ENCODE results near the gene FERMT1.

Gene FERMT1
- 0 to 0.17 (median 0) reads per million in 3 donors for total RNA-seq

DNA sequence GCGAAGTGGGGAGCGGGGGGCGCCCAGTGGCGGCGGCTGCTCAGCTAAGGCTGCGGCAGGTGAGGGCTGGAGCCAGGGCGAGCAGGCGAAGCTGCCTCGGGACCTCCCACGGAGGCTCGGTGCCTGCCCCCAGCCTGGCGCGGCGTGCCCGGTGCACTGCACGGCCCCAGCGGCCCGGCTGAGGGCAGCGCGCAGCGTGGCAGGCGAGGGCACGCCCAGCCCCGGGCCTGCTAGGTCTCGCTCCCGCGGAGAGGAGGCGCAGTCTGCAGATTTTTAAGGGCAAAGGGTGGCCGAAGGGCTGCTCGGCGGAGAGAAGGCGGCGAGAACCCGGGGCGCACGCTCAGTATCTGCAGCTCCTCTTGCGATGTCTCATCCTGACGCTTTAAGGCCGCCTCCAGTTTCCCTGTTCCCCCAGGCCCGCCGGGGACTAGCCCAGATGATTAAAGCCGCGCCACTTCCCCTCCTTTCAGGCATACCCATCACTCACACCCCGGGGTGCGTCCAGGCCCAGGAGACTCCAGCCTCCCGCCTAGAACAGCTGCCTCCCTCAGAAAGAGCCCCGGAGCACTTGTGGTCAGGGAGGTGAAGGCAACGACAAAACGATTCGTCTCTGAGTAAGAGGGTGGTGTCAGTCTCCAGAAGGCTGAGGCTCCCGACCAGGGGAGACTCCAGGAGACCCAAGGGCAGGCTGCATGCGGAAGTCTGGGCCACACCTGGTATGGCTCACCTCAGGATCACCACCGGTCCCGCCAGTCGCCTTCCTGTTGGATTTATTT lies at the start of gene FERMT1:
TSS of gene FERMT1 (minus strand) at position 158 of the 776 bp plus-strand sequence. CDS start 3,476 bp downstream, outside the sequence.
- Histone ChIP-seq H3K4me1 (ENCODE audit: control insufficient read depth, insufficient read depth, low read length, poor library complexity, severe bottlenecking) (peaks cover 6% of the 10 kb centered on the region), H3K9me3 (ENCODE audit: control insufficient read depth, low read length) (no peaks in the 10 kb centered on the region), H3K27ac (ENCODE audit: insufficient read depth, low read length, poor library complexity, severe bottlenecking) (no peak within 1 kb of the TSS), H3K27me3 (replicated peaks; ENCODE audit: control insufficient read depth, insufficient read depth, low read length, poor library complexity, severe bottlenecking) (peaks cover 24% of the 10 kb centered on the region), H3K4me3 (ENCODE audit: insufficient read depth, low read depth, low read length, poor library complexity, severe bottlenecking) (no peak within 1 kb of the TSS), H3K36me3 (ENCODE audit: control insufficient read depth, insufficient read depth, low read length) (no peaks in the 10 kb centered on the region)
- no peak for DNase-seq

DNA sequence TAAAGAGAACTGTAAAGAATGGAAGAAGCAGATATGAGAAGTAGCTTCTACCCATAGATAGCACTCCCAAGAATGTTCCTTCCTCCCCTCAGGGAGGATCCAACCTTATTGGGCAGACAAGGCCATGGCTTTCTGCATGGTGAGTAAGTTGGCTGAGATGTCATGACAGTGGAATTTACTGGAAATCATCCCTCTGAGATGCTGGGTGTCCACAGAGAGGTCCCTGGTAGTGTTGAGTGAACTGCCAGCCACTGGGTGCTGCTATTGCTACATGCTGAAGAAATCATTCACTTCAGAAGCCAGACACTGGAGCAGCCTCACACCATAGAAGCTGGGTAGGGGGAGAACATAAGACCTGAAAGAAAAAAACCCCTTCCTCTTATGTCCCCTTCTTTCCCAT lies 46.4 kb upstream of the FERMT1 start:
- Histone ChIP-seq H3K27me3 (replicated peaks; ENCODE audit: control insufficient read depth, insufficient read depth, low read length, poor library complexity, severe bottlenecking) (no peaks in the 10 kb centered on the region), H3K4me1 (ENCODE audit: control insufficient read depth, insufficient read depth, low read length, poor library complexity, severe bottlenecking) (no peaks in the 10 kb centered on the region), H3K27ac (ENCODE audit: insufficient read depth, low read length, poor library complexity, severe bottlenecking) (no peak overlapping the region), H3K4me3 (ENCODE audit: insufficient read depth, low read depth, low read length, poor library complexity, severe bottlenecking) (no peak overlapping the region), H3K36me3 (ENCODE audit: control insufficient read depth, insufficient read depth, low read length) (no peaks in the 10 kb centered on the region), H3K9me3 (ENCODE audit: control insufficient read depth, low read length) (no peaks in the 10 kb centered on the region)
- DNase-seq: no peak

GRCh38 chr20:6168204-6168603 lies 45.4 kb upstream of the FERMT1 start:
- DNase-seq: no peak
- no peaks in the 10 kb centered on the region for H3K4me1 ChIP-seq (ENCODE audit: control insufficient read depth, insufficient read depth, low read length, poor library complexity, severe bottlenecking)
- H3K9me3 ChIP-seq (ENCODE audit: control insufficient read depth, low read length): no peaks in the 10 kb centered on the region
- no peaks in the 10 kb centered on the region for H3K36me3 ChIP-seq (ENCODE audit: control insufficient read depth, insufficient read depth, low read length)
- no peak overlapping the region for H3K4me3 ChIP-seq (ENCODE audit: insufficient read depth, low read depth, low read length, poor library complexity, severe bottlenecking)
- no peak overlapping the region for H3K27ac ChIP-seq (ENCODE audit: insufficient read depth, low read length, poor library complexity, severe bottlenecking)
- no peaks in the 10 kb centered on the region for H3K27me3 ChIP-seq (replicated peaks; ENCODE audit: control insufficient read depth, insufficient read depth, low read length, poor library complexity, severe bottlenecking)

DNA sequence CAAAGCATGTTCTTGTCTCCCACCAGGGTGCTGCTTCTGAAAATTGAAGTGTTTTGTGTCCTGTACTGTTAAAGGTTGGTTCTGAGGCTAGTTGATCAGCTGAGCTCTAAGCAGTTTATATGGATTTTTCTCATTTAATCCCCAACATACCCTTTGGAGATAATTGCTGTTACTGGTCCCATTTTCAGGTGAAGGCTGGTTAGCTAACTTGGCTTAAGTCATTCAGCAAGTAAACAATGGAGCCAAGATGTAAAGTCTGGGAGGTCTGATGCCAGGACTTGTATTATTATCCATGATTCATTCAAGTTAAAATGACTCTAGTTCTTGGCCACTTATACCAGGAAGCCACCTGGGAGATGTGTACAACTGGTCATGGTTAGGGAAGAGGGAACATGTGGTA lies 42.5 kb upstream of the FERMT1 start:
- no peaks in the 10 kb centered on the region for H3K9me3 ChIP-seq (ENCODE audit: control insufficient read depth, low read length)
- no peaks in the 10 kb centered on the region for H3K36me3 ChIP-seq (ENCODE audit: control insufficient read depth, insufficient read depth, low read length)
- no peaks in the 10 kb centered on the region for H3K27me3 ChIP-seq (replicated peaks; ENCODE audit: control insufficient read depth, insufficient read depth, low read length, poor library complexity, severe bottlenecking)
- no peak for DNase-seq
- no peaks in the 10 kb centered on the region for H3K4me1 ChIP-seq (ENCODE audit: control insufficient read depth, insufficient read depth, low read length, poor library complexity, severe bottlenecking)
- H3K27ac ChIP-seq (ENCODE audit: insufficient read depth, low read length, poor library complexity, severe bottlenecking): no peak overlapping the region
- no peak overlapping the region for H3K4me3 ChIP-seq (ENCODE audit: insufficient read depth, low read depth, low read length, poor library complexity, severe bottlenecking)

- no peaks in the 10 kb centered on the region for H3K36me3 ChIP-seq (ENCODE audit: control insufficient read depth, insufficient read depth, low read length)
- no peak overlapping the region for H3K27ac ChIP-seq (ENCODE audit: insufficient read depth, low read length, poor library complexity, severe bottlenecking)
- H3K4me1 ChIP-seq (ENCODE audit: control insufficient read depth, insufficient read depth, low read length, poor library complexity, severe bottlenecking): no peaks in the 10 kb centered on the region
- H3K4me3 ChIP-seq (ENCODE audit: insufficient read depth, low read depth, low read length, poor library complexity, severe bottlenecking): no peak overlapping the region
- no peak for DNase-seq
- H3K27me3 ChIP-seq (replicated peaks; ENCODE audit: control insufficient read depth, insufficient read depth, low read length, poor library complexity, severe bottlenecking): no peaks in the 10 kb centered on the region
- H3K9me3 ChIP-seq (ENCODE audit: control insufficient read depth, low read length): no peaks in the 10 kb centered on the region
Observed at GRCh38 chr20:6164421-6165341, 41.9 kb upstream of the FERMT1 start.

- H3K36me3 ChIP-seq (ENCODE audit: control insufficient read depth, insufficient read depth, low read length): no peaks in the 10 kb centered on the region
- H3K9me3 ChIP-seq (ENCODE audit: control insufficient read depth, low read length): peaks cover 3% of the 10 kb centered on the region
- no peak for DNase-seq
- no peaks in the 10 kb centered on the region for H3K27me3 ChIP-seq (replicated peaks; ENCODE audit: control insufficient read depth, insufficient read depth, low read length, poor library complexity, severe bottlenecking)
- H3K27ac ChIP-seq (ENCODE audit: insufficient read depth, low read length, poor library complexity, severe bottlenecking): no peak overlapping the region
- H3K4me3 ChIP-seq (ENCODE audit: insufficient read depth, low read depth, low read length, poor library complexity, severe bottlenecking): no peak overlapping the region
- H3K4me1 ChIP-seq (ENCODE audit: control insufficient read depth, insufficient read depth, low read length, poor library complexity, severe bottlenecking): no peaks in the 10 kb centered on the region
Observed at GRCh38 chr20:6160736-6161135, 37.9 kb upstream of the FERMT1 start.

- peaks cover 3% of the 10 kb centered on the region for H3K9me3 ChIP-seq (ENCODE audit: control insufficient read depth, low read length)
- H3K36me3 ChIP-seq (ENCODE audit: control insufficient read depth, insufficient read depth, low read length): no peaks in the 10 kb centered on the region
- no peak for DNase-seq
- H3K27me3 ChIP-seq (replicated peaks; ENCODE audit: control insufficient read depth, insufficient read depth, low read length, poor library complexity, severe bottlenecking): no peaks in the 10 kb centered on the region
- H3K27ac ChIP-seq (ENCODE audit: insufficient read depth, low read length, poor library complexity, severe bottlenecking): no peak overlapping the region
- H3K4me3 ChIP-seq (ENCODE audit: insufficient read depth, low read depth, low read length, poor library complexity, severe bottlenecking): no peak overlapping the region
- no peaks in the 10 kb centered on the region for H3K4me1 ChIP-seq (ENCODE audit: control insufficient read depth, insufficient read depth, low read length, poor library complexity, severe bottlenecking)
Observed at GRCh38 chr20:6157345-6157744, 34.5 kb upstream of the FERMT1 start.

DNA sequence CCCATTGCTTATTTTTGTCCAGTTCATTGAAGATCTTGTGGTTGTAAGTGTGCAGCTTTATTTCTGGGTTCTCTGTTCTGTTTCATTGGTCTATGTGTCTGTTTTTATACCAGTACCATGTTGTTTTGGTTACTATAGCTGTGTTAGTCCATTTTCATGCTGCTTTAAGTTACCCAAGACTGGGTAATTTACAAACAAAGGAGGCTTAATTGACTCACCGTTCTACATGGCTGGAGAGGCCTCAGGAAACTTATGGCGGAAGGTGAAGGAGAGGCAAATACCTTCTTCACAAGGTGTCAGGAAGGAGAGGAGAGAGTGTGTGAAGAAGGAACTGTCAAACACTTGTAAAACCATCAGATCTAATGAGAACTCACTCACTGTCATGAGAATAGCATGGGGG lies 29.9 kb upstream of the FERMT1 start:
- DNase-seq: no peak
- Histone ChIP-seq H3K27me3 (replicated peaks; ENCODE audit: control insufficient read depth, insufficient read depth, low read length, poor library complexity, severe bottlenecking) (peaks cover 4% of the 10 kb centered on the region), H3K36me3 (ENCODE audit: control insufficient read depth, insufficient read depth, low read length) (no peaks in the 10 kb centered on the region), H3K27ac (ENCODE audit: insufficient read depth, low read length, poor library complexity, severe bottlenecking) (no peak overlapping the region), H3K4me1 (ENCODE audit: control insufficient read depth, insufficient read depth, low read length, poor library complexity, severe bottlenecking) (no peaks in the 10 kb centered on the region), H3K9me3 (ENCODE audit: control insufficient read depth, low read length) (peaks cover 3% of the 10 kb centered on the region), H3K4me3 (ENCODE audit: insufficient read depth, low read depth, low read length, poor library complexity, severe bottlenecking) (no peak overlapping the region)

GRCh38 chr20:6148073-6148472 lies 25.2 kb upstream of the FERMT1 start:
- no peak for DNase-seq
- H3K36me3 ChIP-seq (ENCODE audit: control insufficient read depth, insufficient read depth, low read length): no peaks in the 10 kb centered on the region
- H3K4me1 ChIP-seq (ENCODE audit: control insufficient read depth, insufficient read depth, low read length, poor library complexity, severe bottlenecking): no peaks in the 10 kb centered on the region
- no peak overlapping the region for H3K27ac ChIP-seq (ENCODE audit: insufficient read depth, low read length, poor library complexity, severe bottlenecking)
- H3K4me3 ChIP-seq (ENCODE audit: insufficient read depth, low read depth, low read length, poor library complexity, severe bottlenecking): no peak overlapping the region
- H3K27me3 ChIP-seq (replicated peaks; ENCODE audit: control insufficient read depth, insufficient read depth, low read length, poor library complexity, severe bottlenecking): peaks cover 4% of the 10 kb centered on the region
- H3K9me3 ChIP-seq (ENCODE audit: control insufficient read depth, low read length): no peaks in the 10 kb centered on the region
